Endothelial cell (in vitro differentiated cells): ENCODE results near the gene G2E3. TPM values are rescaled to one million over a fixed set of nuclear protein-coding genes. Genes with fewer than 3 reads are reported as not detected.

ENCODE experiments used
- DNase-seq: peaks from one replicate; pipeline ENCODE4 v3.0.0; 2021; ENCODE audit warnings: low spot score
- H3K27ac Mint-ChIP-seq: one replicate; pipeline ENCODE4 v1.8.0; 2021; ENCODE audit warnings: mixed read lengths, inconsistent platforms; ENCODE audit not compliant: unreplicated experiment
- H3K27me3 Mint-ChIP-seq: one replicate; pipeline ENCODE4 v1.8.0; 2021; ENCODE audit warnings: mild to moderate bottlenecking, moderate library complexity, mixed read lengths, inconsistent platforms; ENCODE audit not compliant: unreplicated experiment
- H3K36me3 Mint-ChIP-seq: one replicate; pipeline ENCODE4 v1.8.0; 2021; ENCODE audit warnings: mild to moderate bottlenecking, low read depth, mixed read lengths, inconsistent platforms; ENCODE audit not compliant: unreplicated experiment
- H3K4me1 Mint-ChIP-seq: one replicate; pipeline ENCODE4 v1.8.0; 2021; ENCODE audit warnings: mild to moderate bottlenecking, mixed read lengths, inconsistent platforms; ENCODE audit not compliant: unreplicated experiment
- H3K4me3 Mint-ChIP-seq: one replicate; pipeline ENCODE4 v1.8.0; 2021; ENCODE audit warnings: mild to moderate bottlenecking, mixed read lengths, inconsistent platforms; ENCODE audit not compliant: unreplicated experiment
- H3K9me3 Mint-ChIP-seq: one replicate; pipeline ENCODE4 v1.8.0; 2021; ENCODE audit warnings: mixed read lengths, inconsistent platforms; ENCODE audit not compliant: unreplicated experiment
- total RNA-seq: library from RNA; stranded (reverse); fragmentation: NEBNext Ultra II Directional; extraction: Animal tissue kit (Norgen Biotek cat#: 25700); gene quantifications from one replicate; pipeline ENCODE4 v1.2.1, GENCODE V29; 2021; ENCODE audit not compliant: unreplicated experiment
- TF ChIP-seq, protein P1 (sequence below): fragments of 200-600 bp; sonication (generic); IDR thresholded peaks from one replicate; pipeline ENCODE4 v1.5.0; 2021; ENCODE audit warnings: antibody characterized with exemption; ENCODE audit not compliant: unreplicated experiment

The G2E3 gene
- total RNA-seq, 1 donor from 2014 or later, result 23.9 TPM

DNA sequence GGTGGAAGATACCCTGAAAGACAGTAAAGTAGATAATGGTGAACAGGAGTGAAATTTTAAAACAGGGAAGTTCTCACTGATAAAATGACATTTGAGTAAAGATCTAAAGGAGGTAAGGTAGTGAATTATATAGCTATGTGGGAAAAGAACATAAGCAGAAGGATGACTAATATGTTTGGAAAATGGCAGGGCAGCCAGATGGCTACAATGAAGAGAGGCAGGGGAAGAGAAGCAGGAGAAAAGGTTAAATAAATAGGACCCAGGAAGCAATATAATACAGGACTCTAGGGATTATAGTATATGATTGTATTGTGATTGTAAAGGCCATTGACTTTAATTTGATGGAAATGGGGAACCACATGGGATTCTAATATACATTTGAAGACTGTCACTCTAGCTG is 96.2 kb downstream of the G2E3 start:
- Mint-ChIP-seq H3K36me3 (peaks cover 8% of the 10 kb centered on the region), H3K4me3 (no peak overlapping the region), H3K4me1 (no peaks in the 10 kb centered on the region), H3K27me3 (no peaks in the 10 kb centered on the region), H3K9me3 (no peaks in the 10 kb centered on the region), H3K27ac (no peak overlapping the region)
- TF ChIP-seq, protein P1, sequence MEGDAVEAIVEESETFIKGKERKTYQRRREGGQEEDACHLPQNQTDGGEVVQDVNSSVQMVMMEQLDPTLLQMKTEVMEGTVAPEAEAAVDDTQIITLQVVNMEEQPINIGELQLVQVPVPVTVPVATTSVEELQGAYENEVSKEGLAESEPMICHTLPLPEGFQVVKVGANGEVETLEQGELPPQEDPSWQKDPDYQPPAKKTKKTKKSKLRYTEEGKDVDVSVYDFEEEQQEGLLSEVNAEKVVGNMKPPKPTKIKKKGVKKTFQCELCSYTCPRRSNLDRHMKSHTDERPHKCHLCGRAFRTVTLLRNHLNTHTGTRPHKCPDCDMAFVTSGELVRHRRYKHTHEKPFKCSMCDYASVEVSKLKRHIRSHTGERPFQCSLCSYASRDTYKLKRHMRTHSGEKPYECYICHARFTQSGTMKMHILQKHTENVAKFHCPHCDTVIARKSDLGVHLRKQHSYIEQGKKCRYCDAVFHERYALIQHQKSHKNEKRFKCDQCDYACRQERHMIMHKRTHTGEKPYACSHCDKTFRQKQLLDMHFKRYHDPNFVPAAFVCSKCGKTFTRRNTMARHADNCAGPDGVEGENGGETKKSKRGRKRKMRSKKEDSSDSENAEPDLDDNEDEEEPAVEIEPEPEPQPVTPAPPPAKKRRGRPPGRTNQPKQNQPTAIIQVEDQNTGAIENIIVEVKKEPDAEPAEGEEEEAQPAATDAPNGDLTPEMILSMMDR, result no peak
- DNase-seq, result no peak

DNA sequence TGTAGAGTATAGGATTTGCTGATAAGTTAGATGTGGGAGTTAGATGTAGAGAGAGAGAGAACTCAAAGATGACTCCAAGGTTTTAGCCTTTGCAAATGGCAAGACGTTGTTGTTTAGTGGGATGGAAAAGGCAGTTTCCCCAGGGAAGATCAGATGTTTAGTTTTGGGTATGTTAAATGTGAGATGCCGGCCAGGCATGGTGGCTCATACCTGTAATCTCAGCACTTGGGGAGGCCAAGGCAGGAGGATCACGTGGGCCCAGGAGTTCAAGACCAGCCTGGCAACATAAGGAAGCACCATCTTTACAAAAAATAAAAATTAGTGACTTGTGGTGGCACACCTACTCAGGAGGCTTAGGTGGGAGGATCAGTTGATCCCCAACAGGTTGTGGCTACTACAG is 96.7 kb downstream of the G2E3 start:
- H3K4me1 Mint-ChIP-seq, result no peaks in the 10 kb centered on the region
- H3K9me3 Mint-ChIP-seq, result no peaks in the 10 kb centered on the region
- TF ChIP-seq, protein P1, result no peak
- H3K27me3 Mint-ChIP-seq, result no peaks in the 10 kb centered on the region
- DNase-seq, result no peak
- no peak overlapping the region for H3K4me3 Mint-ChIP-seq
- H3K36me3 Mint-ChIP-seq, result peaks cover 7% of the 10 kb centered on the region
- H3K27ac Mint-ChIP-seq, result no peak overlapping the region

DNA sequence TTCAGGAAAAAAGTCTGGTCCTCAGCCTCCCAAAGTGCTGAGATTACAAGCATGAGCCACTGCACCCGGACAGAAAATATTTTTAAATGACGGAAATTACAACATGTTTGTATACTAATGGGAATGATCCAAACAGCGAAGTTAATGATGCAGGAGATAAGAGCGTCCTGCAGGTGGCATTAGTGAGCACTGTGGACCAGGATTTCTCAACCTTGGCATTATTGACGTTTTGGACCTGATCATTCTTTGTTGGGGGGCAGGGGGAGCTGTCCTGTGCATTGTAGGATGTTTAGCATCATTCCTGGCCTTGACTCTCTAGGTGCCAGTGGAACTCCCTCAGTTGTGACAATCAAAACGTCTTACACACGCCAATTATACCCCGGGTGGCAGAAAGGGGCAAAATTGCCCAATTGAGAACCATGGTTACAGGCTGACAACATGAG is 97.3 kb downstream of the G2E3 start:
- no peak overlapping the region for H3K27ac Mint-ChIP-seq
- no peak overlapping the region for H3K4me3 Mint-ChIP-seq
- TF ChIP-seq, protein P1, result peak; percentile 76
- peaks cover 7% of the 10 kb centered on the region for H3K36me3 Mint-ChIP-seq
- no peaks in the 10 kb centered on the region for H3K27me3 Mint-ChIP-seq
- H3K4me1 Mint-ChIP-seq, result no peaks in the 10 kb centered on the region
- DNase-seq, result peak; percentile 54
- no peaks in the 10 kb centered on the region for H3K9me3 Mint-ChIP-seq

DNA sequence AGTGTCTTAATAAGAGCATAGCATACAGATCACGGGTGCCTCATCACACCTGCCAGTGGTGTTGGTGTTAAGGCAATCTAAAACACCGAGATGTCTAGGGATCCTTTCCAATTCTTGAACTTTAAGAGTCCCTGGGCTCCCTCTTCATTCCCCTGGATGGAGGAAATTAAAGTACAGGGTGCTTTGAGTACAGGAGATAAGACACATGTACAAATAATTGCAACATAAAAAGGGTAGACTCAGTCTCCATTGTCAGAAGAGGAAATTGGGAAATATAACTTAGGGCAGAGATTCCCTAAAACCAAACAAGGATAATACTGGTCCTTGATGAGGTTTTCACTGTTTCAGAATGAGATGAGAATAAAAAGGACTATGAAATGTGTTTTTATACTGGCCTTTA is 98.1 kb downstream of the G2E3 start:
- H3K9me3 Mint-ChIP-seq, result no peaks in the 10 kb centered on the region
- no peaks in the 10 kb centered on the region for H3K27me3 Mint-ChIP-seq
- TF ChIP-seq, protein P1, result no peak
- no peak for DNase-seq
- peaks cover 8% of the 10 kb centered on the region for H3K36me3 Mint-ChIP-seq
- H3K4me3 Mint-ChIP-seq, result no peak overlapping the region
- no peaks in the 10 kb centered on the region for H3K4me1 Mint-ChIP-seq
- H3K27ac Mint-ChIP-seq, result no peak overlapping the region

DNA sequence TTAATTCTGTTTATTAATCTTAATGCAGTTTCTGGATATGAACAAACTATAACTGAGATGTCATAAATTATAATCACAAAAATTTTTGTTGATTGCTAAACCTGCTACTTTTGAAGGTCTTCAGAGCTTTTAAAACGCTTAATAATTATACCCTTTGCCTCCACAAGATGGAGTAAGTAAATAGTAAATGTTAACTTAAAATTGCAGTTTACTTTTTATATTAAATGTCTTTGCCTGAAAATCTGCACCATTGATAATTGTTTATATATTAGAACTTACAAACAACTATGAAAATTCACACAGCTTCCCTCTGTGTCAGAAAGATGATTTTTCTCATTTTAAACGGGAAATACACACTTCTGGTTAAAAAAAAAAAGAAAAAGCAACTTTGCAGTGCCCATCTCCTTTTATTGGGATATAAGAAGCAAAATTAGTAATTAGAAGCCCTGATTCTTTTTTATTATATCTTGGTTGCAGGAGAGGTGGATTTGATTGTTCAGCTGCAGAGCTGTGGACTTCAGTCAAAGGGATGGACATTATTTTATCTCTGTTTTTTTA is 98.7 kb downstream of the G2E3 start:
- TF ChIP-seq, protein P1, result peak; percentile 66
- no peak overlapping the region for H3K4me3 Mint-ChIP-seq
- peaks cover 15% of the 10 kb centered on the region for H3K36me3 Mint-ChIP-seq
- H3K4me1 Mint-ChIP-seq, result no peaks in the 10 kb centered on the region
- no peaks in the 10 kb centered on the region for H3K9me3 Mint-ChIP-seq
- H3K27me3 Mint-ChIP-seq, result no peaks in the 10 kb centered on the region
- no peak overlapping the region for H3K27ac Mint-ChIP-seq
- DNase-seq, result no peak
